K562 (cell line): Measurements from ENCODE around the gene PPP1CC. TPM values are rescaled to one million over a fixed set of nuclear protein-coding genes. Genes with fewer than 3 reads are reported as not detected.

ENCODE experiments used
- CC2D1A ChIP-seq: fragments of 450-650 bp; IDR thresholded peaks from 2 replicates; pipeline ENCODE4 v1.6.1; 2017; ENCODE audit warnings: mild to moderate bottlenecking
- DPF2 ChIP-seq: fragments of 450-650 bp; IDR thresholded peaks from 2 replicates; pipeline ENCODE4 v1.6.1; 2016
- ELF2 ChIP-seq: fragments of 250-450 bp; sonication (Bioruptor Pico); IDR thresholded peaks from 2 replicates; pipeline ENCODE4 v1.5.0; 2021; ENCODE audit warnings: mild to moderate bottlenecking
- ESRRB ChIP-seq: fragments of 250-450 bp; sonication (Bioruptor Pico); IDR thresholded peaks from 2 replicates; pipeline ENCODE4 v1.5.0; 2020; ENCODE audit warnings: mild to moderate bottlenecking, moderate library complexity, borderline replicate concordance
- HDAC3 ChIP-seq: fragments of 450-650 bp; IDR thresholded peaks from 2 replicates; pipeline ENCODE4 v1.6.1; 2018; ENCODE audit warnings: borderline replicate concordance, mild to moderate bottlenecking, moderate library complexity; ENCODE audit not compliant: partially characterized antibody
- HIVEP1 ChIP-seq: fragments of 250-450 bp; sonication (Bioruptor Pico); IDR thresholded peaks from 2 replicates; pipeline ENCODE4 v1.4.0; 2020; ENCODE audit warnings: mild to moderate bottlenecking
- KLF16 ChIP-seq: IDR thresholded peaks from 2 replicates; pipeline ENCODE4 v1.6.1; 2016; ENCODE audit warnings: antibody characterized with exemption
- MBD2 ChIP-seq: sonication (generic); IDR thresholded peaks from 2 replicates; pipeline ENCODE4 v1.6.1; 2016; ENCODE audit warnings: low read depth, borderline replicate concordance
- MCM3 ChIP-seq: fragments of 450-650 bp; IDR thresholded peaks from 2 replicates; pipeline ENCODE4 v1.6.1; 2016
- NCOR1 ChIP-seq: fragments of 450-650 bp; IDR thresholded peaks from 2 replicates; pipeline ENCODE4 v1.6.1; 2016; ENCODE audit warnings: mild to moderate bottlenecking, moderate library complexity
- NONO ChIP-seq, 2 experiments: fragments of 200-400 bp in 1 of 2; fragments of 450-650 bp in 1 of 2; formaldehyde crosslinking in 1 of 2; IDR thresholded peaks; 2 replicates each; pipeline ENCODE4 v1.6.1; 2017; ENCODE audit warnings: low read depth in 2 of 2, mild to moderate bottlenecking in 2 of 2, moderate library complexity in 2 of 2, low read length in 1 of 2
- RHOXF2B ChIP-seq: fragments of 250-450 bp; sonication (Bioruptor Pico); conservative IDR thresholded peaks from 2 replicates; pipeline ENCODE4 v1.5.1; 2021
- SNRNP70 ChIP-seq: fragments of 200-400 bp; formaldehyde crosslinking; optimal IDR thresholded peaks from 2 replicates; pipeline ENCODE3; 2017; ENCODE audit warnings: low read depth, low read length
- YY1 ChIP-seq, 3 experiments: IDR thresholded peaks; 2 replicates each; pipeline ENCODE4 v1.6.1; 2011; ENCODE audit warnings: low read length in 2 of 3, mild to moderate bottlenecking in 2 of 3, moderate library complexity in 2 of 3, borderline replicate concordance in 1 of 3, control low read depth in 1 of 3, low read depth in 1 of 3; ENCODE audit not compliant: insufficient read depth in 3 of 3, insufficient replicate concordance in 2 of 3, control insufficient read depth in 1 of 3, insufficient read length in 1 of 3; ENCODE audit errors: extremely low read depth in 1 of 3
- ZNF23 ChIP-seq: fragments of 250-450 bp; sonication (Bioruptor Pico); IDR thresholded peaks from 2 replicates; pipeline ENCODE4 v1.4.0; 2020; ENCODE audit warnings: mild to moderate bottlenecking
- ZNF347 ChIP-seq: fragments of 450-650 bp; formaldehyde crosslinking; IDR thresholded peaks from 2 replicates; pipeline ENCODE4 v1.4.0; 2020; ENCODE audit warnings: low read depth, mild to moderate bottlenecking, moderate library complexity
- ZNF764 ChIP-seq: fragments of 250-450 bp; sonication (Bioruptor Pico); IDR thresholded peaks from 2 replicates; pipeline ENCODE4 v1.4.0; 2020; ENCODE audit warnings: low read depth, mild to moderate bottlenecking, moderate library complexity
- ZNF766 ChIP-seq: fragments of 200-800 bp; sonication (Bioruptor generic); conservative IDR thresholded peaks from 2 replicates; pipeline ENCODE4 v1.6.1; 2016; ENCODE audit warnings: missing genetic modification characterization, missing compliant biosample characterization
- polyA plus RNA-seq, 8 experiments: library from polyadenylated mRNA; depleted of rRNA in 4 of 8; stranded (reverse) in 5 of 8; unstranded in 3 of 8; fragments of >200 nt; fragmentation: Nextera tagmentation in 2 of 8; fragmentation: Illumina TruSeq in 1 of 8; extraction: Ambion mirVana in 2 of 8; extraction: Trizol in 1 of 8; gene quantifications; 2 replicates each; pipeline versions ENCODE4 v1.2.1 to v1.2.3, GENCODE V29; 2011 to 2014; ENCODE audit warnings: inconsistent platforms in 1 of 8, missing spikeins in 1 of 8
- total RNA-seq, 7 experiments: library from RNA; depleted of rRNA in 6 of 7; stranded (reverse); fragments of >200 nt in 6 of 7; fragmentation: Illumina TruSeq in 2 of 7; extraction: Trizol in 2 of 7; gene quantifications; 2 replicates each; pipeline versions ENCODE4 v1.2.1 to v1.2.3, GENCODE V29; 2011 to 2021; ENCODE audit warnings: low replicate concordance in 1 of 7
- TF ChIP-seq, protein P1 (sequence below), 2 experiments: fragments of 450-650 bp; conservative IDR thresholded peaks; 2 replicates each; pipeline ENCODE4 v1.6.1; 2017; ENCODE audit warnings: mild to moderate bottlenecking in 2 of 2, moderate library complexity in 2 of 2
- TF ChIP-seq, protein P2 (sequence below): sonication (generic); formaldehyde crosslinking; IDR thresholded peaks from 2 replicates; pipeline ENCODE4 v1.8.1; 2023; ENCODE audit warnings: mild to moderate bottlenecking, missing genetic modification reagents
- TF ChIP-seq, protein P3 (sequence below): fragments of 250-450 bp; sonication (Bioruptor Pico); IDR thresholded peaks from 2 replicates; pipeline ENCODE4 v1.9.0; 2021; ENCODE audit warnings: mild to moderate bottlenecking
- TF ChIP-seq, protein P4 (sequence below): sonication (generic); formaldehyde crosslinking; IDR thresholded peaks from 2 replicates; pipeline ENCODE4 v1.8.0; 2023; ENCODE audit warnings: mild to moderate bottlenecking, missing genetic modification reagents
- TF ChIP-seq, protein P5 (sequence below): sonication (generic); formaldehyde crosslinking; IDR thresholded peaks from 2 replicates; pipeline ENCODE4 v1.8.1; 2023; ENCODE audit warnings: mild to moderate bottlenecking, missing genetic modification reagents

PPP1CC gene
- total and polyA plus RNA-seq, 9 of the 15 experiments (the other 6 are each of a cell fraction or from before 2014, with no cell fraction given) = 67.4 to 286 (median 195) TPM

DNA sequence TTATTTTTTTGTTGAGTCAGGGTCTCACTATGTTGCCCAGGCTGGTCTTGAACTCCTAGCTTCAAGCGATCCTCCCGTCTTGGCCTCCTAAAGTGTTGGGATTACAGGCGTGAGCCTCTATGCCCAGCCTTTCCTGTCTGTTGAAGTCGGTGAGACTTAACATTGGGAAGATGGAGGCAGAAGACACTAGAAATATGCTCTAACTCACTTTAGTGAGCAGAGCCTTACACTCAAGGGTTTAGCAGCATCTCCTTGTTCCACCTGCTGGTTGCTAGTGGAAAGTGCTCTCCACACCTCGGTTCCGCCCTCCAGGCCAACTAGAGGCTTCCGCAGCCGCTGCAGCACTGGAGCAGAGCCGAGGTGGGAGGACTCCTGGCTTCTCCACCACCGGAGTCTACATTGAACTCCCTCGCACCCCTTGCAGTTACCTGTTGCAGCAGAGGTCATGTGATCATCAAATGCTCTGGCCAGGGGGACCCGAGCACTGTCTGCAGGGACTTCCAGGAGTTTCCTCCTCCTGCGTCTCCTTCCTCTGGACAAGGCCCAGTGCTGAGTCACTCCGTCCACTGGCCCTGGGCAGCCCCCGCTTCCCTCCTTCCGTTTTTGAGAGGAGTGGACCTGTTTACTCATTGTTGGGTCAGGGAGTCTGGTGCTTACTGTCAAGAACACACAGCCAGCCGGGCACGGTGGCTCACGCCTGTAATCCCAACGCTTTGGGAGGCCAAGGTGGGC lies 44.4 kb downstream of the PPP1CC start (continued):
- TF ChIP-seq, protein P1, sequence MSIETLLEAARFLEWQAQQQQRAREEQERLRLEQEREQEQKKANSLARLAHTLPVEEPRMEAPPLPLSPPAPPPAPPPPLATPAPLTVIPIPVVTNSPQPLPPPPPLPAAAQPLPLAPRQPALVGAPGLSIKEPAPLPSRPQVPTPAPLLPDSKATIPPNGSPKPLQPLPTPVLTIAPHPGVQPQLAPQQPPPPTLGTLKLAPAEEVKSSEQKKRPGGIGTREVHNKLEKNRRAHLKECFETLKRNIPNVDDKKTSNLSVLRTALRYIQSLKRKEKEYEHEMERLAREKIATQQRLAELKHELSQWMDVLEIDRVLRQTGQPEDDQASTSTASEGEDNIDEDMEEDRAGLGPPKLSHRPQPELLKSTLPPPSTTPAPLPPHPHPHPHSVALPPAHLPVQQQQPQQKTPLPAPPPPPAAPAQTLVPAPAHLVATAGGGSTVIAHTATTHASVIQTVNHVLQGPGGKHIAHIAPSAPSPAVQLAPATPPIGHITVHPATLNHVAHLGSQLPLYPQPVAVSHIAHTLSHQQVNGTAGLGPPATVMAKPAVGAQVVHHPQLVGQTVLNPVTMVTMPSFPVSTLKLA (conservative IDR thresholded peaks at IDR 0.05) = peak in 1 of 2 experiments; percentile 45; a peak in 1 of 4 replicates
- no peak for TF ChIP-seq SNRNP70
- 0 out of 4 replicates have a peak, but pooled peaks of 1 of the 2 experiments have one; percentile 42 for TF ChIP-seq NONO (IDR thresholded peaks at IDR 0.05; ENCODE audit: low read depth in 2 of 2, low read length in 1 of 2)
- TF ChIP-seq, protein P2, sequence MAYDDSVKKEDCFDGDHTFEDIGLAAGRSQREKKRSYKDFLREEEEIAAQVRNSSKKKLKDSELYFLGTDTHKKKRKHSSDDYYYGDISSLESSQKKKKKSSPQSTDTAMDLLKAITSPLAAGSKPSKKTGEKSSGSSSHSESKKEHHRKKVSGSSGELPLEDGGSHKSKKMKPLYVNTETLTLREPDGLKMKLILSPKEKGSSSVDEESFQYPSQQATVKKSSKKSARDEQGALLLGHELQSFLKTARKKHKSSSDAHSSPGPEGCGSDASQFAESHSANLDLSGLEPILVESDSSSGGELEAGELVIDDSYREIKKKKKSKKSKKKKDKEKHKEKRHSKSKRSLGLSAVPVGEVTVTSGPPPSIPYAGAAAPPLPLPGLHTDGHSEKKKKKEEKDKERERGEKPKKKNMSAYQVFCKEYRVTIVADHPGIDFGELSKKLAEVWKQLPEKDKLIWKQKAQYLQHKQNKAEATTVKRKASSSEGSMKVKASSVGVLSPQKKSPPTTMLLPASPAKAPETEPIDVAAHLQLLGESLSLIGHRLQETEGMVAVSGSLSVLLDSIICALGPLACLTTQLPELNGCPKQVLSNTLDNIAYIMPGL = 0 out of 2 replicates have a peak, but pooled peaks have one; percentile 37
- no peak for TF ChIP-seq ZNF764 (CRISPR knock-in tag)
- TF ChIP-seq ZNF766 (CRISPR knock-in tag) = peak; percentile 59; the same call in 1 of the 2 replicates
- TF ChIP-seq HDAC3 = no peak
- TF ChIP-seq MCM3 = no peak
- TF ChIP-seq CC2D1A = no peak
- TF ChIP-seq, protein P3, sequence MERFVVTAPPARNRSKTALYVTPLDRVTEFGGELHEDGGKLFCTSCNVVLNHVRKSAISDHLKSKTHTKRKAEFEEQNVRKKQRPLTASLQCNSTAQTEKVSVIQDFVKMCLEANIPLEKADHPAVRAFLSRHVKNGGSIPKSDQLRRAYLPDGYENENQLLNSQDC (CRISPR knock-in tag) = no peak
- no peak for TF ChIP-seq NCOR1
- TF ChIP-seq, protein P4, sequence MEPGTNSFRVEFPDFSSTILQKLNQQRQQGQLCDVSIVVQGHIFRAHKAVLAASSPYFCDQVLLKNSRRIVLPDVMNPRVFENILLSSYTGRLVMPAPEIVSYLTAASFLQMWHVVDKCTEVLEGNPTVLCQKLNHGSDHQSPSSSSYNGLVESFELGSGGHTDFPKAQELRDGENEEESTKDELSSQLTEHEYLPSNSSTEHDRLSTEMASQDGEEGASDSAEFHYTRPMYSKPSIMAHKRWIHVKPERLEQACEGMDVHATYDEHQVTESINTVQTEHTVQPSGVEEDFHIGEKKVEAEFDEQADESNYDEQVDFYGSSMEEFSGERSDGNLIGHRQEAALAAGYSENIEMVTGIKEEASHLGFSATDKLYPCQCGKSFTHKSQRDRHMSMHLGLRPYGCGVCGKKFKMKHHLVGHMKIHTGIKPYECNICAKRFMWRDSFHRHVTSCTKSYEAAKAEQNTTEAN (CRISPR knock-in tag) = no peak
- TF ChIP-seq ELF2 (CRISPR knock-in tag) = no peak
- TF ChIP-seq HIVEP1 (CRISPR knock-in tag) = no peak
- peak; percentile 93 for TF ChIP-seq DPF2
- no peak for TF ChIP-seq ZNF347 (CRISPR knock-in tag)
- TF ChIP-seq RHOXF2B (CRISPR knock-in tag) = no peak
- TF ChIP-seq, protein P5, sequence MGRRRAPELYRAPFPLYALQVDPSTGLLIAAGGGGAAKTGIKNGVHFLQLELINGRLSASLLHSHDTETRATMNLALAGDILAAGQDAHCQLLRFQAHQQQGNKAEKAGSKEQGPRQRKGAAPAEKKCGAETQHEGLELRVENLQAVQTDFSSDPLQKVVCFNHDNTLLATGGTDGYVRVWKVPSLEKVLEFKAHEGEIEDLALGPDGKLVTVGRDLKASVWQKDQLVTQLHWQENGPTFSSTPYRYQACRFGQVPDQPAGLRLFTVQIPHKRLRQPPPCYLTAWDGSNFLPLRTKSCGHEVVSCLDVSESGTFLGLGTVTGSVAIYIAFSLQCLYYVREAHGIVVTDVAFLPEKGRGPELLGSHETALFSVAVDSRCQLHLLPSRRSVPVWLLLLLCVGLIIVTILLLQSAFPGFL = no peak
- TF ChIP-seq ESRRB (CRISPR knock-in tag) = no peak
- peak; percentile 37; the same call in 1 of the 2 replicates for TF ChIP-seq KLF16
- TF ChIP-seq ZNF23 (CRISPR knock-in tag) = no peak
- no peak for TF ChIP-seq MBD2
- peak in 1 of 3 experiments; percentile 26 for TF ChIP-seq YY1 (IDR thresholded peaks at IDR 0.05; ENCODE audit: borderline replicate concordance in 1 of 3, control insufficient read depth in 1 of 3, extremely low read depth in 1 of 3, insufficient read depth in 3 of 3, insufficient read length in 1 of 3, insufficient replicate concordance in 2 of 3, low read depth in 1 of 3, low read length in 2 of 3)
